Retinal pigment epithelial cell (primary cell): ENCODE results near the gene SPATA7.
"Not testable (repeated sequence)": the region's sequence is repeated elsewhere in the genome, so short reads cannot be mapped to it uniquely, and the experiment has no call there.

Experiments used
- DNase-seq: peaks from one replicate; pipeline ENCODE4 v3.0.0-alpha.2; 2010; ENCODE audit warnings: low read depth
- H3K4me3 ChIP-seq: 2 replicates; pipeline ENCODE4 v1.5.1; 2011; ENCODE audit warnings: mild to moderate bottlenecking, low read length, control low read depth, moderate library complexity
- TF ChIP-seq, protein P1 (sequence below): conservative IDR thresholded peaks from 2 replicates; pipeline ENCODE4 v1.5.1; 2011; ENCODE audit warnings: low read depth, low read length, control low read depth, inconsistent platforms

SPATA7 gene

GRCh38 chr14:88380405-88380804, 5.1 kb upstream of the SPATA7 start:
- TF ChIP-seq, protein P1, sequence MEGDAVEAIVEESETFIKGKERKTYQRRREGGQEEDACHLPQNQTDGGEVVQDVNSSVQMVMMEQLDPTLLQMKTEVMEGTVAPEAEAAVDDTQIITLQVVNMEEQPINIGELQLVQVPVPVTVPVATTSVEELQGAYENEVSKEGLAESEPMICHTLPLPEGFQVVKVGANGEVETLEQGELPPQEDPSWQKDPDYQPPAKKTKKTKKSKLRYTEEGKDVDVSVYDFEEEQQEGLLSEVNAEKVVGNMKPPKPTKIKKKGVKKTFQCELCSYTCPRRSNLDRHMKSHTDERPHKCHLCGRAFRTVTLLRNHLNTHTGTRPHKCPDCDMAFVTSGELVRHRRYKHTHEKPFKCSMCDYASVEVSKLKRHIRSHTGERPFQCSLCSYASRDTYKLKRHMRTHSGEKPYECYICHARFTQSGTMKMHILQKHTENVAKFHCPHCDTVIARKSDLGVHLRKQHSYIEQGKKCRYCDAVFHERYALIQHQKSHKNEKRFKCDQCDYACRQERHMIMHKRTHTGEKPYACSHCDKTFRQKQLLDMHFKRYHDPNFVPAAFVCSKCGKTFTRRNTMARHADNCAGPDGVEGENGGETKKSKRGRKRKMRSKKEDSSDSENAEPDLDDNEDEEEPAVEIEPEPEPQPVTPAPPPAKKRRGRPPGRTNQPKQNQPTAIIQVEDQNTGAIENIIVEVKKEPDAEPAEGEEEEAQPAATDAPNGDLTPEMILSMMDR, result peak; percentile 46
- DNase-seq, result no peak

GRCh38 chr14:88381634-88382033, 3.8 kb upstream of the SPATA7 start:
- H3K4me3 ChIP-seq, DNase-seq: not testable (repeated sequence)

More at GRCh38 chr14:88380405-88380804, 5.1 kb upstream of the SPATA7 start:
- no peak overlapping the region for H3K4me3 ChIP-seq

- no peak for DNase-seq
- TF ChIP-seq, protein P1, result no peak
- H3K4me3 ChIP-seq, result peak overlapping the region; percentile 92
Measured at GRCh38 chr14:88384718-88385117, 739 bp upstream of the SPATA7 start.

GRCh38 chr14:88386256-88386794, 868 bp downstream of the SPATA7 start:
- TF ChIP-seq, protein P1, result no peak
- DNase-seq, result no peak
- H3K4me3 ChIP-seq, result peak overlapping the region; percentile 92

GRCh38 chr14:88388741-88389282, 3.4 kb downstream of the SPATA7 start:
- TF ChIP-seq, protein P1, result no peak
- no peak overlapping the region for H3K4me3 ChIP-seq
- DNase-seq, result no peak

DNA sequence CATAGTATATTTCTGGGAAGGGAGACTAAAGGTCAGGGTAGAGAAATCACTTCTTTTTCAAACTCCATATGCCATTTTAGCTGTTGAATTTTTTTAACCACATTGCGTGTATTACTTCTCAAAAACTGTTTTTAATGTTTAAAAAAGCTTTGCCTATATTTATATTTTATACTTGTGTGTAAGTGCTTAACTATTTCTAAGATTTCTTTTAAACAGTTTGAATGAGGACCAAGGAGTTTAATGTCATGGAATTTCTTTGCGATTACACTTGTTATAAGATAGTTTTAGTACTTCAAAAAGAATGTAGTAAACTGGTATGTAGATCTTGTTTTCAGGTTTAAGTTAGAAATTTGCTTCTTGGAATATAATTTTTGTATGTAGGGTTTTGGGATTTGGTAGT, 7.2 kb downstream of the SPATA7 start:
- H3K4me3 ChIP-seq, result no peak overlapping the region
- no peak for DNase-seq
- TF ChIP-seq, protein P1, result no peak

- DNase-seq, result no peak
- H3K4me3 ChIP-seq, result no peak overlapping the region
- TF ChIP-seq, protein P1, result no peak
Measured at GRCh38 chr14:88411039-88411438, 25.6 kb downstream of the SPATA7 start.
